IMR-90 (cell line): ENCODE measurements around the gene FAM43B. TPM values are rescaled to one million over a fixed set of nuclear protein-coding genes. Genes with fewer than 3 reads are reported as not detected.

Source experiments
- ATAC-seq: fragments of 200-7000 bp; cut with Tn5 transposase; 2 replicates; pipeline ENCODE4 v1.9.1; 2020; ENCODE audit warnings: low read depth, mild to moderate bottlenecking, moderate library complexity
- BruUV-seq: library from RNA; stranded (reverse); fragments of 400-500 nt; replicated peaks from 2 replicates; lab custom pipeline; 2021; lab: Mats Ljungman, UMichigan
- CTCF ChIA-PET: fragments of 300-600 bp; formaldehyde crosslinking; extraction: SDS; loops from one replicate; lab custom pipeline; 2021; ENCODE audit warnings: antibody characterized with exemption; lab: Yijun Ruan, JAX
- POLR2A ChIA-PET: fragments of 300-600 bp; sonication (Branson Sonifier 250); formaldehyde crosslinking; loops from one replicate; lab custom pipeline; 2022; ENCODE audit warnings: antibody characterized with exemption; ENCODE audit not compliant: unreplicated experiment; lab: Charles Lee
- DNase-seq: peaks from one replicate; pipeline ENCODE4 v3.0.0; 2013
- H2AFZ ChIP-seq: replicated peaks from 2 replicates; pipeline ENCODE3; 2013; ENCODE audit warnings: low read length, mild to moderate bottlenecking; ENCODE audit not compliant: poor library complexity
- H2AK5ac ChIP-seq: 2 replicates; pipeline ENCODE4 v1.6.1; 2013; ENCODE audit warnings: low read depth, low read length, inconsistent platforms
- H2AK9ac ChIP-seq: replicated peaks from 2 replicates; pipeline ENCODE3; 2013; ENCODE audit warnings: mild to moderate bottlenecking, low read depth, low read length, moderate library complexity; ENCODE audit not compliant: poor library complexity
- H2BK120ac ChIP-seq: 2 replicates; pipeline ENCODE4 v1.6.1; 2013; ENCODE audit warnings: low read depth, low read length, inconsistent platforms
- H2BK15ac ChIP-seq: 3 replicates; pipeline ENCODE4 v1.6.1; 2013; ENCODE audit warnings: low read depth, low read length, inconsistent platforms
- H2BK20ac ChIP-seq: 2 replicates; pipeline ENCODE4 v1.6.1; 2013; ENCODE audit warnings: low read depth, mild to moderate bottlenecking, inconsistent platforms, low read length, moderate library complexity
- H2BK5ac ChIP-seq: 2 replicates; pipeline ENCODE4 v1.6.1; 2013; ENCODE audit warnings: mild to moderate bottlenecking, low read depth, low read length, inconsistent platforms; ENCODE audit not compliant: poor library complexity, severe bottlenecking
- H3K14ac ChIP-seq: replicated peaks from 2 replicates; pipeline ENCODE4 v1.6.1; 2013; ENCODE audit warnings: low read depth, low read length, inconsistent platforms
- H3K18ac ChIP-seq: 2 replicates; pipeline ENCODE4 v1.6.1; 2013; ENCODE audit warnings: low read depth, low read length, control low read depth
- H3K23ac ChIP-seq: 2 replicates; pipeline ENCODE4 v1.6.1; 2013; ENCODE audit warnings: low read depth, low read length, inconsistent platforms
- H3K27ac ChIP-seq: 2 replicates; pipeline ENCODE4 v1.5.1; 2013; ENCODE audit warnings: mild to moderate bottlenecking, control low read depth, low read length; ENCODE audit not compliant: insufficient read depth
- H3K27me3 ChIP-seq: 2 replicates; pipeline ENCODE4 v1.6.1; 2013; ENCODE audit warnings: low read length; ENCODE audit not compliant: control insufficient read depth, insufficient read depth
- H3K36me3 ChIP-seq: 2 replicates; pipeline ENCODE4 v1.6.1; 2013; ENCODE audit warnings: low read length, mixed read lengths; ENCODE audit not compliant: control insufficient read depth, insufficient read depth
- H3K4ac ChIP-seq: 2 replicates; pipeline ENCODE4 v1.6.1; 2013; ENCODE audit warnings: low read depth, low read length, inconsistent platforms
- H3K4me1 ChIP-seq: 2 replicates; pipeline ENCODE4 v1.6.1; 2013; ENCODE audit warnings: low read length, mixed read lengths; ENCODE audit not compliant: control insufficient read depth, insufficient read depth
- H3K4me2 ChIP-seq: 2 replicates; pipeline ENCODE4 v1.6.1; 2013; ENCODE audit warnings: low read depth, mild to moderate bottlenecking, control low read depth, low read length, moderate library complexity
- H3K4me3 ChIP-seq: 2 replicates; pipeline ENCODE4 v1.5.1; 2013; ENCODE audit warnings: low read depth, mild to moderate bottlenecking, control low read depth, low read length, moderate library complexity; ENCODE audit not compliant: insufficient read depth
- H3K56ac ChIP-seq: 2 replicates; pipeline ENCODE4 v1.6.1; 2013; ENCODE audit warnings: low read length, inconsistent platforms; ENCODE audit not compliant: insufficient read depth; ENCODE audit errors: extremely low read depth
- H3K79me1 ChIP-seq, 2 experiments: 2 replicates each; pipeline ENCODE4 v1.6.1; 2013; ENCODE audit warnings: low read length in 2 of 2, inconsistent platforms in 1 of 2, low read depth in 1 of 2
- H3K9ac ChIP-seq: 2 replicates; pipeline ENCODE4 v1.6.1; 2013; ENCODE audit warnings: low read depth, low read length, control low read depth
- H3K9me1 ChIP-seq: 2 replicates; pipeline ENCODE4 v1.6.1; 2013; ENCODE audit warnings: low read length, inconsistent platforms; ENCODE audit not compliant: insufficient read depth
- H3K9me3 ChIP-seq: 2 replicates; pipeline ENCODE4 v1.6.1; 2013; ENCODE audit warnings: low read length; ENCODE audit not compliant: control insufficient read depth, insufficient read depth
- H4K20me1 ChIP-seq: 2 replicates; pipeline ENCODE4 v1.6.1; 2013; ENCODE audit warnings: low read length, inconsistent platforms; ENCODE audit not compliant: insufficient read depth
- H4K5ac ChIP-seq: 2 replicates; pipeline ENCODE4 v1.6.1; 2013; ENCODE audit warnings: mild to moderate bottlenecking, low read depth, low read length, control low read depth
- H4K8ac ChIP-seq, 2 experiments: 2 replicates each; pipeline ENCODE4 v1.6.1; 2013; ENCODE audit warnings: low read depth in 2 of 2, low read length in 2 of 2, control low read depth in 1 of 2, inconsistent platforms in 1 of 2
- H4K91ac ChIP-seq: 2 replicates; pipeline ENCODE4 v1.6.1; 2013; ENCODE audit warnings: low read depth, low read length, inconsistent platforms; ENCODE audit not compliant: insufficient read depth
- BHLHE40 ChIP-seq: fragments of 150-350 bp; IDR thresholded peaks from 2 replicates; pipeline ENCODE4 v1.6.1; 2016; ENCODE audit warnings: mild to moderate bottlenecking, low read depth, low read length
- MAFK ChIP-seq: IDR thresholded peaks from 2 replicates; pipeline ENCODE4 v1.6.1; 2012; ENCODE audit warnings: low read depth, low read length, improper control_type of control experiment
- NFE2L2 ChIP-seq: fragments of 150-350 bp; IDR thresholded peaks from 2 replicates; pipeline ENCODE4 v1.6.1; 2016; ENCODE audit warnings: low read depth, mild to moderate bottlenecking, low read length
- WGBS, 2 experiments: methylation state at CpG; one replicate each; pipeline versions ENCODE4 v1.1.5 to v1.1.7; 2013; ENCODE audit warnings: missing lambda C conversion rate in 2 of 2; ENCODE audit not compliant: insufficient read length in 1 of 2; ENCODE audit errors: extremely low coverage in 2 of 2; 5-methylcytosine and 5-hydroxymethylcytosine counted together
- dilution Hi-C: fragments of 300-500 bp; cut with HindIII; formaldehyde crosslinking; loops from one replicate; pipeline ENCODE4 v1.14.3; 2018; ENCODE audit warnings: low sequenced_read_pairs; ENCODE audit not compliant: unreplicated experiment
- in situ Hi-C: fragments of 300-500 bp; cut with MboI; formaldehyde crosslinking; loops from 3 replicates; pipeline ENCODE4 v1.14.3; 2019; ENCODE audit warnings: low sequenced_read_pairs, inconsistent platforms, mixed read lengths
- intact Hi-C: fragments of 100-400 bp; cut with micrococcal nuclease; formaldehyde crosslinking; loops from 2 replicates; pipeline ENCODE4 v1.10.0; 2022
- polyA plus RNA-seq, 3 experiments: library from polyadenylated mRNA; depleted of rRNA; stranded (reverse); fragments of >200 nt; gene quantifications; 2 replicates each; pipeline ENCODE4 v1.2.3, GENCODE V29; 2012; ENCODE audit warnings: low replicate concordance in 1 of 3
- total RNA-seq: library from RNA; depleted of rRNA; stranded (reverse); fragments of >200 nt; gene quantifications from 2 replicates; pipeline ENCODE4 v1.2.3, GENCODE V29; 2012

FAM43B gene
- total and polyA plus RNA-seq, 2 of the 4 experiments (the other 2 are of a cell fraction): 0.05 TPM; not detected in 1

DNA sequence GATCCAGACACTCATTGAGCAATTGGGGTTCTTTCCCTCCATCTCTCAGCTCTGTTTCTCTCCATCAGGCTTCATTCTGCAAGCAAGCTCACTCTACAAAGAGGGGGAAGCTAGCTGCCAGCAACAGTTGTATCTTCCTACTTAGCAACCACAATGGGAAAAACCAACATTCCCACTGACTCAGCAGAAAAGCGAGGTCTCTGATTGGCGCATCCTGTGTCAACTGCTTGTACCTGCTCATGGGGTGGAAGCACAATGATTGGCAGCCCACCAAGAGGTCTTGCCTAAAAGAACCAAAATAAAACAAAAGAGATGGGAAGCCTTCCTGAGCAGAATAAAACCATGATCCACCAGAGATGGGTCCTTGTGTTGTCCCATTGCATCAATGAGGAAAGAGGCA, 32.5 kb downstream of the FAM43B start:
- TF ChIP-seq MAFK (peak; percentile 89), NFE2L2 (peak; percentile 49; the same call in 1 of the 2 replicates), BHLHE40 (no peak)
- no peak overlapping the region for H2AFZ ChIP-seq
- no peaks in the 10 kb centered on the region for H3K36me3 ChIP-seq
- no peak overlapping the region for H3K27ac ChIP-seq
- H3K18ac ChIP-seq: no peak overlapping the region
- ChIA-PET POLR2A (no interaction called here), CTCF (interaction anchor here (1.1 kb wide), 1 partner anchor 10 kb away, joined by 5 read pairs; no protein-coding TSS in a partner anchor)
- H4K20me1 ChIP-seq: no peaks in the 10 kb centered on the region
- H3K4me3 ChIP-seq: no peak overlapping the region
- H2AK5ac ChIP-seq: no peak overlapping the region
- 100% methylated on average over 1 of the region's 2 CpGs; no CpG with 5 or more reads in 1 of the 2 experiments for WGBS, 2 experiments
- H3K9me3 ChIP-seq: 0 out of 2 replicates have a peak, but pooled peaks cover 2% of the 10 kb centered on the region
- H3K4ac ChIP-seq: no peak overlapping the region
- no peak overlapping the region for H3K14ac ChIP-seq
- no peak overlapping the region for H3K4me2 ChIP-seq
- H2BK120ac ChIP-seq: no peak overlapping the region
- no peak for ATAC-seq
- dilution Hi-C loops: no loop called here
- H3K4me1 ChIP-seq: peaks cover 10% of the 10 kb centered on the region
- no peak overlapping the region for H2BK20ac ChIP-seq
- H3K23ac ChIP-seq: no peak overlapping the region
- no peak overlapping the region for H3K9ac ChIP-seq
- H3K56ac ChIP-seq: no peak overlapping the region
- intact Hi-C loops: no loop called here
- H3K9me1 ChIP-seq: no peaks in the 10 kb centered on the region
- in situ Hi-C loops: no loop called here
- H4K5ac ChIP-seq: no peak overlapping the region
- BruUV-seq: no TSS peak
- H2BK5ac ChIP-seq: no peak overlapping the region
- no peak overlapping the region for H4K8ac ChIP-seq
- DNase-seq: peak; percentile 24
- no peaks in the 10 kb centered on the region for H3K79me1 ChIP-seq
- H2BK15ac ChIP-seq: no peak overlapping the region
- H3K27me3 ChIP-seq: peaks cover 2% of the 10 kb centered on the region; the same call in 1 of the 2 replicates
- H2AK9ac ChIP-seq: no peak overlapping the region
- no peak overlapping the region for H4K91ac ChIP-seq
